ENCODE results near the gene HERC5. TPM values are rescaled to one million over a fixed set of nuclear protein-coding genes. Genes with fewer than 3 reads are reported as not detected.
"Not testable (repeated sequence)": the region's sequence is repeated elsewhere in the genome, so short reads cannot be mapped to it uniquely, and the experiment has no call there.

Gene HERC5
- total RNA-seq, 1 donor from 2014 or later = 6.6 TPM

DNA sequence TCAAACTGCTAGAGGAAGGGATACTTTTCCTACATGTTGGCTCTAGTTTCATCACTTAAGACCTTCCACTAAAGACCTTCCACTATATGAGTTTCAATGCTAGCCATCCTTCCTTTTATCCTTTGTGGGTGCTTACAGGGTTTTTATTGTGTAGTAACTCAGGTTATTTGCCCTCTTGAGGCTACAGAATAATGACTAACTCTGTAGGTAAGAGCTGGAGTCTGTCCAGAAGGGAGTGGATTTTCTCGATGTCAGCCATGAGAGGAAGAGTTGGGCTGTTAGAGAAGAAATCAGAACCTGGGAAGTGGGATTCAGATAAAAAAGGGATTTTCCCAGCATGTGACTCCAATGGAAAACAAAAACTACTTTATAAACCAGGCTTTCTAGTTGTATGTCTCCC lies 27.5 kb upstream of the HERC5 start:
- Histone ChIP-seq H3K27me3 (ENCODE audit: control insufficient read depth, insufficient read depth, low read length) (no peaks in the 10 kb centered on the region), H3K36me3 (ENCODE audit: control insufficient read depth, insufficient read depth, low read length) (no peaks in the 10 kb centered on the region), H3K4me3 (ENCODE audit: low read depth, low read length) (no peak overlapping the region)
- DNase-seq (ENCODE audit: low read depth) = no peak
- TF ChIP-seq, protein P1, sequence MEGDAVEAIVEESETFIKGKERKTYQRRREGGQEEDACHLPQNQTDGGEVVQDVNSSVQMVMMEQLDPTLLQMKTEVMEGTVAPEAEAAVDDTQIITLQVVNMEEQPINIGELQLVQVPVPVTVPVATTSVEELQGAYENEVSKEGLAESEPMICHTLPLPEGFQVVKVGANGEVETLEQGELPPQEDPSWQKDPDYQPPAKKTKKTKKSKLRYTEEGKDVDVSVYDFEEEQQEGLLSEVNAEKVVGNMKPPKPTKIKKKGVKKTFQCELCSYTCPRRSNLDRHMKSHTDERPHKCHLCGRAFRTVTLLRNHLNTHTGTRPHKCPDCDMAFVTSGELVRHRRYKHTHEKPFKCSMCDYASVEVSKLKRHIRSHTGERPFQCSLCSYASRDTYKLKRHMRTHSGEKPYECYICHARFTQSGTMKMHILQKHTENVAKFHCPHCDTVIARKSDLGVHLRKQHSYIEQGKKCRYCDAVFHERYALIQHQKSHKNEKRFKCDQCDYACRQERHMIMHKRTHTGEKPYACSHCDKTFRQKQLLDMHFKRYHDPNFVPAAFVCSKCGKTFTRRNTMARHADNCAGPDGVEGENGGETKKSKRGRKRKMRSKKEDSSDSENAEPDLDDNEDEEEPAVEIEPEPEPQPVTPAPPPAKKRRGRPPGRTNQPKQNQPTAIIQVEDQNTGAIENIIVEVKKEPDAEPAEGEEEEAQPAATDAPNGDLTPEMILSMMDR (IDR thresholded peaks at IDR 0.05; ENCODE audit: insufficient read depth, low read length, poor library complexity, severe bottlenecking) = no peak

DNA sequence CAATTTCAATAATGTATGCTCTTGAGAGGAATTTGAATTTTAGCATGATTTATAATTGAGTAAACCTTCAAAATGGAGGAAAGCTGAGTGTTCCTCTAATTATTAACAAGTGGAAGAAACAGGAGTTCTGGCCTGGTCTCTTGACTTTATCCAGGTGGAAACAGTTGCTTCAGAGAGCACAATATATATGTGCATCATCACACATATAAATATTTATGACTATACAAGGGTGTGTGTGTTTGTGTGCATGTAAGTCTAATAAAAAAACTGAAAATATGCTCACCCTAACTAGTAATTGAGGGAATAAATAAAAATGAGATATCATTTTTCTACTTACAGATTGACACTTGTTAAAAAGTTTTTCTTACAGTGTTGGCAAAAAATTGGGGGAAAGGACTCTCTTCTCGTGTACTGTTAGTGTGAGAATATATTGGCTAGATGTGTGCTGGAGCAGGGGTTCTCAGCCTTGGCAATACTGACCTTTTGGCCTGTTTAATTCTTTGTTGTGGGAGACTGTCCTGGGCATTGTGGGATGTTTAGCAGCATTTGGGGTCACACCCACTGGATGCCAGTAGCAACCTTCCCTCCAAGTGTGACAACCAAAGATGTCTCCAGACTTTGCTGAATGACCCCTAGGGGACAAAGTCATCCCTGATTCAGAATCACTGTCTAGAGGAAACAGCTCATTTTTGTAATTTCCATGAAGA lies 20.8 kb upstream of the HERC5 start:
- no peak overlapping the region for H3K4me3 ChIP-seq (ENCODE audit: low read depth, low read length)
- no peak for DNase-seq (ENCODE audit: low read depth)
- no peaks in the 10 kb centered on the region for H3K27me3 ChIP-seq (ENCODE audit: control insufficient read depth, insufficient read depth, low read length)
- no peaks in the 10 kb centered on the region for H3K36me3 ChIP-seq (ENCODE audit: control insufficient read depth, insufficient read depth, low read length)
- TF ChIP-seq, protein P1 (IDR thresholded peaks at IDR 0.05; ENCODE audit: insufficient read depth, low read length, poor library complexity, severe bottlenecking) = no peak

DNA sequence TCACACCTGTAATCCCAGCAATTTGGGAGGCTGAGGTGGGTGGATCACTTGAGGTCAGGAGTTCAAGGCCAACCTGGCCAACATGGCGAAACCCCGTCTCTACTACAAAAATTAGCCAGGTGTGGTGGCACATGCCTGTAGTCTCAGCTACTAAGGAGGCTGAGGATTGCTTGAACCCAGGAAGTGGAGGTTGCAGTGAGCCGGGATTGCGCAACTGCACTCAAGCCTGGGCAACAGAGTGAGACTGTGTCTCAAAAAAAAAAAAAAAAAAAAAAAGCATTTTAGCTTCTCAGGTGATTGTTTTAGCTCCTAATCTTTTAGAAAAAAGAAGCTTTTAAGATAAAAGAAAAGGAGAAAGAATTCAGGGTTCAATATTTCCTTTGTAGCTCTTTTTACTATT lies 19.0 kb upstream of the HERC5 start:
- DNase-seq (ENCODE audit: low read depth); H3K4me3 ChIP-seq (ENCODE audit: low read depth, low read length); H3K36me3 ChIP-seq (ENCODE audit: control insufficient read depth, insufficient read depth, low read length); H3K27me3 ChIP-seq (ENCODE audit: control insufficient read depth, insufficient read depth, low read length): not testable (repeated sequence)

DNA sequence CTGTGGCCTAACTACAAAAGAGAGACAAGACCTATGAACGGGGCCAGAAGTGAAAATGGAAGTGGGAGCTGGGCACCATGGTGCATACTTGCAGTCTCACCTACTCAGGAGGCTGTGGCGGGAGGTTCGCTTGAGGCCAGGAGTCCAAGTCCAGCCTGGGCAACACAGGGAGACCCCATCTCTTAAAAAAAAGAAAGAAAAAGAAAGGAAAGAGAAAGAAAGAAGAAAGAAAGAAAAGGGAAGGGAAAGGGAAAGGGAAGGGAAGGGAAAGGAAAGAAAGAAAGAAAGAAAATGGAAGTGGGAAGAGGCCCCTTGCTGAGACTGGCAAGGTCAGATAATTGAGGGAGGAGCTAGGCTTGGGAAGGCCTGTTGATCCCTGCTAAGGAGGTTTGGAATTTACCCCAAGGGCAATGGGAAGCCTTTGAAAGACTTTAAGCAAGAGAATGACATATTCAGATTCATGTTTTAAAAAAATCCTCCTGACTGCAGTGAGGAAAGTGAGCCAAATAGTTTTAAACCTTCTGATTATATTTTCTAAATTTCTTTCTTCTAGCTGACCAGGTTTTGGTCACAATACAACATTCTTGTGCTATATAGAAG lies 17.7 kb upstream of the HERC5 start:
- TF ChIP-seq, protein P1 (IDR thresholded peaks at IDR 0.05; ENCODE audit: insufficient read depth, low read length, poor library complexity, severe bottlenecking) = no peak
- Histone ChIP-seq H3K27me3 (ENCODE audit: control insufficient read depth, insufficient read depth, low read length) (no peaks in the 10 kb centered on the region), H3K36me3 (ENCODE audit: control insufficient read depth, insufficient read depth, low read length) (peaks cover 1% of the 10 kb centered on the region), H3K4me3 (ENCODE audit: low read depth, low read length) (no peak overlapping the region)
- no peak for DNase-seq (ENCODE audit: low read depth)

DNA sequence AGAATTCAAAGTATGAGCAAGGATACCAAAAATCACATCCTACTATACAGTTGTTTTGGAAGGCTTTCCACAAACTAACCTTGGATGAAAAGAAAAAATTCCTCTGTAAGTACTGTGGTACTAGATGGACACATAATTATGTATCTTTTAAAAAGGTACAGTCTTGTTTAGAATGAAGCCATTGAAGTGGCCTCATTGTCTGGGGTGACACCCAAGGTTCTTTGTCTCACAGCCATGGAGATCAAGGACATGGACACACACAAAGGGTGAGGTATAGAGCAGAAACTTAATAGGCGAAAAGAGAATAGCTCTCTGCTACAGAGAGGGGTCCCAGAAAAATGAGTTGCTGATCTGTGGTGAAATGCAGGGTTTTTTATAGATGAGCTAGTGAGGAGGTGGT lies 16.8 kb upstream of the HERC5 start:
- no peaks in the 10 kb centered on the region for H3K27me3 ChIP-seq (ENCODE audit: control insufficient read depth, insufficient read depth, low read length)
- H3K4me3 ChIP-seq (ENCODE audit: low read depth, low read length) = no peak overlapping the region

DNA sequence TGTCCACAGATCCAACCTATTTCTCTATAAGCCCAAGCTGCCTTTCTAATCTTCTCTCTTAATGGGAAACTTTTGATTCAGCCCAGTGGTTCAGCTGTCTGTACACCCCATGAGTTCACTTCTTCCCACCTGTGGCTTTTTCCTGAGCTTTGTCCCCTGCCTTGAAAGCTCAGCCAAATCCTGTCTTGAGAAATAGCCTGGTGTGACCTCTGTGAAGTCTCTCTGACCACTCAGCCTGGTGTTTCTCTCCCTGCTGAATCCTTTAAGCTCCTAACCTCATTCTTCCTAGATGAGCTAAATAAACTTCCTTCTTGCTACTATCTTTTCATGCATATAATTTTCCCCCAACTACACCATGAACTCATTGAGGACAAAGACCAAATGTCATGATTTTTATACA lies 15.2 kb upstream of the HERC5 start:
- TF ChIP-seq, protein P1 (IDR thresholded peaks at IDR 0.05; ENCODE audit: insufficient read depth, low read length, poor library complexity, severe bottlenecking) = no peak
- no peaks in the 10 kb centered on the region for H3K27me3 ChIP-seq (ENCODE audit: control insufficient read depth, insufficient read depth, low read length)
- H3K36me3 ChIP-seq (ENCODE audit: control insufficient read depth, insufficient read depth, low read length) = peaks cover 1% of the 10 kb centered on the region
- H3K4me3 ChIP-seq (ENCODE audit: low read depth, low read length) = no peak overlapping the region
- no peak for DNase-seq (ENCODE audit: low read depth)

More for the DNA sequence above, 16.8 kb upstream of the HERC5 start:
- TF ChIP-seq, protein P1 (IDR thresholded peaks at IDR 0.05; ENCODE audit: insufficient read depth, low read length, poor library complexity, severe bottlenecking) = no peak
- H3K36me3 ChIP-seq (ENCODE audit: control insufficient read depth, insufficient read depth, low read length) = peaks cover 1% of the 10 kb centered on the region
- DNase-seq (ENCODE audit: low read depth) = no peak

Data from kidney epithelial cell (primary cell).